DOHH2 (cell line): ENCODE data around the gene PPP1R1B.

Experiments
- H3F3A ChIP-seq: fragments of 200-600 bp; sonication (generic), shearing (Covaris generic); 2 replicates; pipeline ENCODE4 v1.6.0; 2016; ENCODE audit warnings: antibody characterized with exemption, mild to moderate bottlenecking; ENCODE audit not compliant: control insufficient read depth, insufficient read depth
- H3K27ac ChIP-seq: fragments of 200-600 bp; sonication (generic); 2 replicates; pipeline ENCODE4 v1.5.1; 2014; ENCODE audit warnings: low read depth, mild to moderate bottlenecking, low read length, moderate library complexity
- H3K27me3 ChIP-seq: fragments of 200-600 bp; sonication (generic); 2 replicates; pipeline ENCODE4 v1.6.1; 2014; ENCODE audit warnings: mild to moderate bottlenecking, low read length, mixed read lengths; ENCODE audit not compliant: control insufficient read depth
- H3K36me3 ChIP-seq: fragments of 200-600 bp; sonication (generic); 2 replicates; pipeline ENCODE4 v1.6.1; 2014; ENCODE audit warnings: mild to moderate bottlenecking, low read length, moderate library complexity, mixed read lengths; ENCODE audit not compliant: control insufficient read depth
- H3K4me1 ChIP-seq: fragments of 200-600 bp; sonication (generic); 2 replicates; pipeline ENCODE4 v1.6.1; 2014; ENCODE audit warnings: mild to moderate bottlenecking, low read length, mixed read lengths; ENCODE audit not compliant: control insufficient read depth
- H3K4me2 ChIP-seq: fragments of 200-600 bp; sonication (generic); 2 replicates; pipeline ENCODE4 v1.6.0; 2014; ENCODE audit warnings: mild to moderate bottlenecking, low read length, moderate library complexity
- H3K4me3 ChIP-seq: fragments of 200-600 bp; sonication (generic); 2 replicates; pipeline ENCODE4 v1.5.1; 2014; ENCODE audit warnings: mild to moderate bottlenecking, low read length, mixed read lengths
- H3K79me2 ChIP-seq: fragments of 200-600 bp; sonication (generic); 2 replicates; pipeline ENCODE4 v1.6.1; 2014; ENCODE audit warnings: mild to moderate bottlenecking, low read length, mixed read lengths; ENCODE audit not compliant: control insufficient read depth
- H3K9me2 ChIP-seq: fragments of 200-600 bp; sonication (generic); replicated peaks from 2 replicates; pipeline ENCODE4 v1.6.1; 2014; ENCODE audit warnings: mild to moderate bottlenecking, low read length, mixed read lengths; ENCODE audit not compliant: control insufficient read depth
- H3K9me3 ChIP-seq: fragments of 200-600 bp; sonication (generic); 2 replicates; pipeline ENCODE4 v1.6.1; 2014; ENCODE audit warnings: antibody characterized with exemption, low read length, mixed read lengths; ENCODE audit not compliant: control insufficient read depth, insufficient read depth
- H4K20me1 ChIP-seq: fragments of 200-600 bp; sonication (generic); 2 replicates; pipeline ENCODE4 v1.6.0; 2014; ENCODE audit warnings: low read depth, mild to moderate bottlenecking, antibody characterized with exemption, low read length, moderate library complexity; ENCODE audit not compliant: control insufficient read depth, insufficient read depth
- CTCF ChIP-seq: fragments of 200-600 bp; sonication (generic); IDR thresholded peaks from one replicate; pipeline ENCODE4 v1.5.1; 2014; ENCODE audit warnings: antibody characterized with exemption, mild to moderate bottlenecking, low read depth, low read length; ENCODE audit not compliant: poor library complexity, severe bottlenecking
- EZH2phosphoT487 ChIP-seq: fragments of 200-600 bp; sonication (generic); IDR thresholded peaks from 2 replicates; pipeline ENCODE4 v1.6.1; 2017; ENCODE audit warnings: borderline replicate concordance, mild to moderate bottlenecking, antibody characterized with exemption, low read length, moderate library complexity, mixed read lengths

Gene PPP1R1B

GRCh38 chr17:39663340-39663687 lies 36.6 kb downstream of the PPP1R1B start:
- H3K4me1 ChIP-seq: peaks cover 25% of the 10 kb centered on the region

GRCh38 chr17:39663688-39664580 lies 37.2 kb downstream of the PPP1R1B start:
- Histone ChIP-seq H3K79me2 (no peaks in the 10 kb centered on the region), H3K36me3 (peaks cover 26% of the 10 kb centered on the region), H3K4me3 (no peak overlapping the region), H3K9me3 (no peaks in the 10 kb centered on the region), H3K4me2 (no peak overlapping the region), H3K27ac (no peak overlapping the region), H3F3A (no peaks in the 10 kb centered on the region; the same call in 1 of the 2 replicates), H3K27me3 (peaks cover 28% of the 10 kb centered on the region), H3K9me2 (no peaks in the 10 kb centered on the region), H4K20me1 (no peaks in the 10 kb centered on the region), H3K4me1 (peaks cover 23% of the 10 kb centered on the region)
- TF ChIP-seq CTCF (no peak), EZH2phosphoT487 (no peak)

More at GRCh38 chr17:39663340-39663687, 36.6 kb downstream of the PPP1R1B start:
- Histone ChIP-seq H3K9me2 (no peaks in the 10 kb centered on the region), H3K4me3 (no peak overlapping the region), H3K9me3 (no peaks in the 10 kb centered on the region), H3F3A (no peaks in the 10 kb centered on the region; the same call in 1 of the 2 replicates), H3K4me2 (no peak overlapping the region), H3K27me3 (peaks cover 24% of the 10 kb centered on the region), H3K36me3 (peaks cover 33% of the 10 kb centered on the region), H3K27ac (no peak overlapping the region), H3K79me2 (no peaks in the 10 kb centered on the region), H4K20me1 (no peaks in the 10 kb centered on the region)
- TF ChIP-seq CTCF (no peak), EZH2phosphoT487 (no peak)

GRCh38 chr17:39664581-39665561 lies 38.1 kb downstream of the PPP1R1B start, which contains the start of gene TCAP:
Gene TCAP, plus strand, starts transcription at chr17:39665349. Its CDS starts 11 bp downstream, at chr17:39665360.
- H4K20me1 ChIP-seq: no peaks in the 10 kb centered on the region
- H3K4me1 ChIP-seq: peaks cover 14% of the 10 kb centered on the region

More at GRCh38 chr17:39664581-39665561, 38.1 kb downstream of the PPP1R1B start, which contains the start of gene TCAP:
- Histone ChIP-seq H3K4me2 (no peak within 1 kb of the TSS), H3K4me3 (no peak within 1 kb of the TSS), H3K27me3 (peaks cover 28% of the 10 kb centered on the region), H3K27ac (no peak within 1 kb of the TSS), H3K79me2 (no peaks in the 10 kb centered on the region), H3K9me3 (no peaks in the 10 kb centered on the region), H3K9me2 (no peaks in the 10 kb centered on the region), H3K36me3 (peaks cover 23% of the 10 kb centered on the region), H3F3A (no peaks in the 10 kb centered on the region; the same call in 1 of the 2 replicates)
- TF ChIP-seq CTCF (no peak), EZH2phosphoT487 (no peak)
